ENCODE data around the gene ITPKB. TPM values are rescaled to one million over a fixed set of nuclear protein-coding genes. Genes with fewer than 3 reads are reported as not detected.

Gene ITPKB
- total RNA-seq, 1 donor from 2014 or later: 44.1 TPM

GRCh38 chr1:226688808-226689207, 50.3 kb downstream of the ITPKB start:
- ATAC-seq: no peak
- no peak for DNase-seq

GRCh38 chr1:226688056-226688748, 50.9 kb downstream of the ITPKB start:
- ATAC-seq: no peak
- H3K4me1 ChIP-seq: peaks cover 46% of the 10 kb centered on the region
- intact Hi-C loops (cut with DNase I): no loop called here

More at GRCh38 chr1:226688808-226689207, 50.3 kb downstream of the ITPKB start:
- no peaks in the 10 kb centered on the region for H3K9me3 ChIP-seq
- no peaks in the 10 kb centered on the region for H3K36me3 ChIP-seq
- H3K27ac ChIP-seq: peak overlapping the region; percentile 27
- intact Hi-C loops (cut with DNase I): no loop called here
- no peaks in the 10 kb centered on the region for H3K27me3 ChIP-seq
- no peak overlapping the region for H3K4me3 ChIP-seq
- TF ChIP-seq, protein P1, sequence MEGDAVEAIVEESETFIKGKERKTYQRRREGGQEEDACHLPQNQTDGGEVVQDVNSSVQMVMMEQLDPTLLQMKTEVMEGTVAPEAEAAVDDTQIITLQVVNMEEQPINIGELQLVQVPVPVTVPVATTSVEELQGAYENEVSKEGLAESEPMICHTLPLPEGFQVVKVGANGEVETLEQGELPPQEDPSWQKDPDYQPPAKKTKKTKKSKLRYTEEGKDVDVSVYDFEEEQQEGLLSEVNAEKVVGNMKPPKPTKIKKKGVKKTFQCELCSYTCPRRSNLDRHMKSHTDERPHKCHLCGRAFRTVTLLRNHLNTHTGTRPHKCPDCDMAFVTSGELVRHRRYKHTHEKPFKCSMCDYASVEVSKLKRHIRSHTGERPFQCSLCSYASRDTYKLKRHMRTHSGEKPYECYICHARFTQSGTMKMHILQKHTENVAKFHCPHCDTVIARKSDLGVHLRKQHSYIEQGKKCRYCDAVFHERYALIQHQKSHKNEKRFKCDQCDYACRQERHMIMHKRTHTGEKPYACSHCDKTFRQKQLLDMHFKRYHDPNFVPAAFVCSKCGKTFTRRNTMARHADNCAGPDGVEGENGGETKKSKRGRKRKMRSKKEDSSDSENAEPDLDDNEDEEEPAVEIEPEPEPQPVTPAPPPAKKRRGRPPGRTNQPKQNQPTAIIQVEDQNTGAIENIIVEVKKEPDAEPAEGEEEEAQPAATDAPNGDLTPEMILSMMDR (IDR thresholded peaks at IDR 0.05): no peak
- peaks cover 46% of the 10 kb centered on the region for H3K4me1 ChIP-seq

GRCh38 chr1:226687426-226687825, 51.7 kb downstream of the ITPKB start:
- Histone ChIP-seq H3K9me3 (no peaks in the 10 kb centered on the region), H3K27ac (no peak overlapping the region), H3K4me3 (no peak overlapping the region), H3K36me3 (no peaks in the 10 kb centered on the region), H3K27me3 (no peaks in the 10 kb centered on the region), H3K4me1 (peaks cover 38% of the 10 kb centered on the region)
- TF ChIP-seq, protein P1 (IDR thresholded peaks at IDR 0.05): no peak
- intact Hi-C loops (cut with DNase I): no loop called here
- DNase-seq (no peak), ATAC-seq (peak; percentile 57)

More at GRCh38 chr1:226688056-226688748, 50.9 kb downstream of the ITPKB start:
- no peaks in the 10 kb centered on the region for H3K36me3 ChIP-seq
- no peak overlapping the region for H3K4me3 ChIP-seq
- no peaks in the 10 kb centered on the region for H3K27me3 ChIP-seq
- TF ChIP-seq, protein P1 (IDR thresholded peaks at IDR 0.05): no peak
- H3K9me3 ChIP-seq: no peaks in the 10 kb centered on the region
- peak overlapping the region; percentile 27 for H3K27ac ChIP-seq
- DNase-seq: no peak

DNA sequence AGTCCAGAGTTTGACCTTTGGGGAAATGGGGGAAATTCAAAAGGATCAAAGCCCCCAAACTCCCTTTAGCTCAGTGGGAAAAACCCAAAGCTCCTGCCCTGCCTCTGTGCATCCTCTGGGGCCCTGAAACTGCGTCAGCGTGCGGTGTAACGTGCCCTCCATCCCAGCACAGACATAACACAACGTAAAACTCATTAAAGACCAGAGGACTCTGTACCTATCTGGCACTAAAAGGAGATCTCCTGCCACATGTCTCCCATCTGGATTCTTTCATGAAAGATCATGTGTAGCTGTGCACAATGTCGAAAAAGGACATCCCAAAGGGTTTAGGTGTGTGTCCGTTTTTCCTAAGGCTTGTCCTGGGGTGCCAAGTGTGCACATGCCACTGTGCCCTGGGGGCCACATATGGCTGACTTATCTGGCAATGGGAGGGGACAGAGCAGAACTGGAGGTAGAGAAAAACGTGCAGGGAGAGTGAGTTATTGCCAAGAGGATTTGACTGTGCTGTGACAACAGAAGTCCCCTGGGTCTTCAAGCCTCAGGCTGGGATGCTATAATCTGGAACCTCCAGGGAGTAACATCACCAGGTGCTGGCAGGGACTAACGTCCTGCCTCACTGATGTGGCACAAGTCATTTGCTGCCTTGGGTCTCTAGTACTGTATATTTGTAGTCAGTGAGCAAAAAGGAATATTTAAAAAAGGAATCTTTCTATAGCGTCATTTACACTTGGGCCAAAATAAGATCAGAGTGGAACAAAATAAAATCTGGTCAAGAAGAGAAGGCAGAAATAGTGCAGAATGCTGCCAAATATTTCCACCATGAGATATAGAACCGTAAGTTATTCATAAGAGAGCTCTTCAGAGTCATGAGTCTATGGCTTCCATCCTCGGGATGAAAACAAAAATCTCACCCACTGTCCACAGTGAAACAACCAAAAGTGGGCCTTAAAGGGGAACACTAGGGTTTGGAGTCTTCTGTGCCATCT, 52.3 kb downstream of the ITPKB start:
- no peak overlapping the region for H3K27ac ChIP-seq
- ATAC-seq (no peak), DNase-seq (no peak)
- no peaks in the 10 kb centered on the region for H3K36me3 ChIP-seq
- intact Hi-C loops (cut with DNase I): no loop called here
- H3K4me3 ChIP-seq: no peak overlapping the region
- no peaks in the 10 kb centered on the region for H3K27me3 ChIP-seq
- H3K9me3 ChIP-seq: no peaks in the 10 kb centered on the region
- TF ChIP-seq, protein P1 (IDR thresholded peaks at IDR 0.05): no peak
- peaks cover 33% of the 10 kb centered on the region for H3K4me1 ChIP-seq

DNA sequence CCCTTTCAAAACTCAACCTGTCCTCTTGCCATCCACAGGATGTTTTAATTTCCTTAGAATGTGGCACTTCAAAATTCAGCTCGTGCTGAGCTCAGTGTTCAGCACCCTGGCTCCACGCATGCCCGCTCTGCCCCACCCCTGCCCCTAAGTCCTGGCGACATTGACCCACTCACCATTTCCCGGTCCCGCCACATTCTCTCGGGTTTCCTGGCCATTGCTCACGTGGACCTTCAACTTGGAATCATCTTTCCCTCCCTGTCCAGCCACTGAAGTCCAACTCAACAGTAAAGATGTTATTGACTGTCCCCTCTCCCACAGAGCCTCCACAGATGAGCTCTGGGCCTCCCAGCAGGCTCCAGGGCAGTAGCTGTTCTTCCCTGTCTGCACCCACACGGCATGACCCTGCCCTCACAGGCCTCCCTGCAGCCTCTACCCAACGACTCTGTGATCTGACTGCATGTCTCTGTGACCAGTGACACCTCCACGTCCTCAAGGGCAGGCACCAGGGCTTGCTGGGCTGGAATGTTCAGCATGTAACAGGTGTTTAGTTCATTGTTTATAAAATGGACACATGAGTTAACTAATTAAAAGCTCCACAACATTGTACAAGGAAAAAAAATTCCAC, 53.8 kb downstream of the ITPKB start:
- intact Hi-C loops (cut with DNase I): no loop called here
- Histone ChIP-seq H3K9me3 (no peaks in the 10 kb centered on the region), H3K27ac (no peak overlapping the region), H3K4me1 (peaks cover 29% of the 10 kb centered on the region), H3K4me3 (no peak overlapping the region), H3K27me3 (no peaks in the 10 kb centered on the region), H3K36me3 (no peaks in the 10 kb centered on the region)
- TF ChIP-seq, protein P1 (IDR thresholded peaks at IDR 0.05): no peak
- DNase-seq (no peak), ATAC-seq (no peak)
